Measurements from ENCODE around the gene PACS1.

Gene PACS1

DNA sequence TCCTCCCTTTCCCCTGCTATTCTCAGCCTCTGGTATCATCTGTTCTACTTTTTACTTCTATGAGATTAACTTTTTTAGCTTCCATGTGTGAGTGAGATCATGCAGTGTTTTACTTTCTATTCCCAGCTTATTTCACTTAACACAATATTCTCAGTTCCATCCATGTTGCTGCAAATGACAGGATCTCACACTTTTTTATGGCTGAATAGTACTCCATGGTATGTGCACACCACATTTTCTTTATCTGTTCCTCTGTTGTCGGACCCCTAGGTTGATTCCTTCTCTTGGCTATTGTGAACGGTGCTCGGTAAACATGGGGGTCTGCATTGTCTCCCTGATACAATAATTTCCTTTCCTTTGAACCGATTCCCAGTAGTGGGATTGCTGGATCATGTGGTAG lies 117.4 kb downstream of the PACS1 start:
- no peak for DNase-seq (ENCODE audit: low read depth)

DNA sequence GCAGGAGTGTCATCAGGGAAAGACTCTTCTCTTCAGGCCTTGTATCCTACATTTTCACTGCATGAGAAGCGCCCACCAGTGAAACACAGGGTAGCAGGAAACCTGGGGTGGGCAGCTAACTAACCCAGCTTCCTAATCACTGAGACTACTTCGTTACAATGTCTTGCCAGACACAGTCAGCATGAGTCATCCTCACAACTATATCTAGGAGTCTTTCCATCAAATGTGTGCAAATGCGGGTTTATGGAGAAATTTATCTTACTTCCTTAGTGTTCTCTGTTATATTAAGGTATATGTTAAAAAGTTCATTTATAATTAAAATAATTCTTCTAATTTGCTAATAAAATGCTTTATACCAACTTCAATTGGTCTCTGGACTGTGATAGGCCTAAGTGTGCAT lies 118.5 kb downstream of the PACS1 start:
- DNase-seq (ENCODE audit: low read depth) = no peak

DNA sequence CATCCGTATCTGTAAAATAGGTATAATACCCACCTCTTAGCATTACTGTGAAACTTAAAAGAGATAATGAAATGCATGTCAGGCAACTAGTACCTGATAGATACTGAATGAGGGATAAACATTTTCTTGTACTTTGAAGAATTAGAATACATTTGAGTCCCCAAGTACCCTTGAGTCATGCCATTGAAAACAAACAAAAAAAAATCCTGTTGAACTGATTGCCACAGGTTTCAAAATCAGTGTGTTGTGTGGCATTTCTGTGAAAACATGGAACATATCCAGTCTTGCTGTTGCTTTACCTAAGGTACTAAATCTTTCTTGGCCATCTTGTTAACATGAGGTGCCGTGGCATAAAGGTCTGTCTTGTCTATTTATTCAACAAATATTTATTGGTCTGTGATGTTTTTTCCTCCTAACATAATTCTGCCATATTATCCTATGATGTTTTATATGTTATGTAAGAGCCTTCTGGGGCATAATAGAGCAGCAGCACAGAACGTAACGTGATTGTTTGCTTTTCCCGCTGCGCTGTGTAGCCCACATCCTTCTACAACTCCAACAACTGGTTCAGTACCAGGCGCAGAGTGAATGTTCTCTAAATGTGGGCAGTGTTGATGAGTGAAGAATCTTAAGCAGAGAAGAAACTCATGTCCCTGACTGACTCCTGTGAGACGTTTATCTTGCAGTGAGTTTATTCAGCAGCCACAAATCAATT lies 119.1 kb downstream of the PACS1 start:
- DNase-seq (ENCODE audit: low read depth) = no peak

DNA sequence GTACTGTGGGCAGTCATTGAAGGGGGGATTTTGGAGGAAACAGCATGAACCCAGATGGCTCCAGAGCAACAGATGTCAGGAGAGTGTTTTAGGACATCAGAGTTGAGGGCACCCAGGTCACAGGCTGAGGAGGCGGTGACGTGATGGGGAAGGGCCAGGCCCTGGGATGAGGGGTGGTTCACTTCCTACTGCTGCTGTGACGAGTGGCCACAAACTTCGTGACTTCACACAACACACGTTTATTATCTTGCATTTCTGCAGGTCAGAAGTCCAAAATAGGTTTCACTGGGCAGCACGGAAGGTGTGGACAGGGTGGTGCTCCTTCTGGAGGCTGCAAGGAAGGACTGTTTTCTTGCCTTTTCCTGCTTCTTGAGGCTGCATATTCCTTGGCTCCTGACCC lies 120.7 kb downstream of the PACS1 start:
- no peak for DNase-seq (ENCODE audit: low read depth)

DNA sequence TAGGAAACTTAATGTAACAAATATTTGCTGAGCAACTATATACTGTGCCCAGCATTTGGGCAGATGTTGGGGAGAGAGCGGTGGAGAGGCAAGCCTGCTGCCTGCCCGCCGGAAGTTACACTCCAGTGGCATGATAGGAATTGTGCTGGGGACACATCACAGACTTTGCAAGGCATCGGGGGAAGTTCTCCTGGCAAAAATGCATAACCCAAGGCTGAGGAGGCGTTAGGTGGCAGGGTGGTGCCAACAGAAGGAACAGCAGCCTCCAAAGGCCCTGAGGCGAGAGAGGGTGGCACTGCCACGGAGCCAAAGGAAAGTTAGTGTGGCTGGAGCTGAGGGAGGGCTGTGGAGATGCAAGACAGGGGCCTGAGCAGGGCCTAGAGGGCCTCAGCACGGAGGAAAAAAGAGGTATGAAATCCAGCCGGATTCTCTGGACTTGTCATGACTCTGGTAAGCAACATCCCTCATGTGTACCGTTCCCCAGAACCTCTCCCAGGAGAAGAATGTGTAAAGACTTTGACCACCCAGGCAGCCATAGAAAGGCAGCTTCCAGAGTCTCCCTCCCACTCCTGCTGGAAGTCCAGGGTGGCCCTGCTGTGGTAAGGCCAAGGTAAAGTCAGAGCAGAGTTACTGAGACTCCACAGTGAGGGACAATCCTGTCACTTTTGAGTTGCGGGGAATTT lies 122.2 kb downstream of the PACS1 start:
- DNase-seq (ENCODE audit: low read depth) = no peak

DNA sequence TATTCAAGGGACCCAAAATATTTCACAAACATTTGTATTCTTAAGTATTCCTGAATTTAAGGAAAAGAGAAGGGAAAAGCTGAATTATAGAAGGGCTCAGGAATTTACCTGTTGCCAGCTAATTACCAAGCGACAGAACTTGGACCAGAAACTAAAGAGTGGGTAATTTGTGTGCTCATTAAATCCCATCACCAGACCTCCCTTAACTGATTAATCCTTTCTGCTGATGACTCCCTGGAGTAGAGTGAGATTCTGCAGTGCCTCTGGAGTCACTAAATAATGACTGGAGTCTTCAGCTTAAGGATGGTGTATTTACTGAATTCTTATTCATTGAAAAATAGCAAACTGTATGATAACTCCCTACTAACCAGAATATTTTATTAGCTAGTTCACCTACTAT lies 124.3 kb downstream of the PACS1 start:
- DNase-seq (ENCODE audit: low read depth) = no peak

DNA sequence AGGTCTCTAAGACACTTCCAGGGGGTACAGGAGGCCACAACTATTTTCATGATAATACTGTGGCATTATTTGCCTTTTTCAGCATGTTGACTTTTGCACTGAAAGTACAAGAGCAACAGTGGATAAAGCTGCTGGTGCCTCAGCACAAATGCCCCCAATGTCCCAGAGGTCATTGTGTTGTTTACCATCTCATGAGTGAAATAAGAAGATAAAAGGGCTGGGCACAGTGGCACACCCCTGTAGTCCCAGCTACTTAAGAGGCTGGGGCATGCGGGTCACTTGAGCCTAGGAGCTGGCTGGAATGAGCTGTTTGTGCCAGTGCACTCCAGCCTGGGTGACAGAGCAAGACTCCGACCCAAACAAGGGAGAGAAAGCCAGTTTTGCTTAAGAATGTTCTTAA lies 125.8 kb downstream of the PACS1 start:
- no peak for DNase-seq (ENCODE audit: low read depth)

DNA sequence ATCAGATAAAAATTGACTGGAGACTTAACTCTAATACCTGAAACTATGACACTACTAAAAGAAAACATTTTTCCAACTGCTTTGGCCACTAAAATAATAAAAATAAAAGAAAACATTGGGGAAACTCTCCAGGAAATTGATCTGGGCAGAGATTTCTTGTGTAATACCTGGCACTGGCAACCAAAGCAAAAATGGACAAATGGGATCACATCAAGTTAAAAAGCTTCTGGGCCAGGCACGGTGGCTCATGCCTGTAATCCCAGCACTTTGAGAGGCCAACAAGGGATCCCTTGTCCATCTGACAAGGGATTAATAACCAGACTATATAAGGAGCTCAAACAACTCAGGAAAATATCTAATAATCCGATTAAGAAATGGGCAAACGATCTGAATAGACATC lies 133.8 kb downstream of the PACS1 start:
- DNase-seq (ENCODE audit: low read depth) = no peak

DNA sequence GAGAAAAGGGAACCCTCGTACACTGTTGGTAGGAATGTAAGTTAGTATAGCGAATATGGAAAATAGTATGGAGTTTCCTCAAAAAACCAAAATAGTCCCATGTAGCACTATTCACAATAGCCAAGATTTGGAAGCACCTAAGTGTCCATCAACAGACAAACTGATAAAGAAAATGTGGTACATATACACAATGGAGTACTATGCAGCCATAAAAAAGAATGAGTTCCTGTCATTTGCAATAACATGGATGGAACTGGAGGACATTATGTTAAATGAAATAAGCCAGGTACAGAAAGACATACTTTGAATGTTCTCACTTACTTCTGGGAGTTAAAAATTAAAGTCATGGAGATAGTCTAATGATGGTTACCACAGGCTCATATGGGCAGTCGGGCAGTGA lies 134.3 kb downstream of the PACS1 start:
- DNase-seq (ENCODE audit: low read depth) = no peak

DNA sequence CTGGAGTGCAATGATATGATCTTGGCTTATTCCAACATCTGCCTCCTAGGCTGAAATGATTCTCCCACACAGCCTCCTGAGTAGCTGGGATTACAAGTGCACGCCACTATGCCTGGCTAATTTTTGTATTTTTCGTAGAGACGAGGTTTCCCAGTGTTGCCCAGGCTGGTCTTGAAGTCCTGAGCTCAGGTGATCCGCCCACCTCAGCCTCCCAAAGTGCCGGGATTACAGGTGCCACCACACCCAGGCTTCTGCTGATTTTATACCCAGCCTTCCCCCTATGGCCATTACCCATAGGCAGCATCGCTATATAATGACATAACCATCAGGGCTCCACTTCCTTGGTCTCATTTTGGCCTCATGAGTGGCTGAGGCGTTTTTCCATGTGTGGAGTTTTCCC lies 137.7 kb downstream of the PACS1 start:
- DNase-seq (ENCODE audit: low read depth) = no peak

DNA sequence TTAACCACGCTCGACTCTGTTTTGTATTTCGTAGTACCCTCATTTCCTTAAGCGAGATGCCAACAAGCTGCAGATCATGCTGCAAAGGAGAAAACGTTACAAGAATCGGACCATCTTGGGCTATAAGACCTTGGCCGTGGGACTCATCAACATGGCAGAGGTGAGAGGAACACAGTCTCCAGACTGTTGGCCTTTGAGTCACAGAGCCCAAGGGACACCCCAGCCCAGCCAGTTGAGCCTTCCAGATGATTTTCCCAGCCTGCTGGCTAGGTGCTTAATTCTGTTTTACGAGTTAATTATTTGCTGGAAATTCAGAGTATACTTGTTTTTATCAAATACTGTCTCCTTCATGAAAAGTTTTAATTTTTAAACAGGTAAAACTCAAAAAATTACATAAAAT lies 141.0 kb downstream of the PACS1 start:
- no peak for DNase-seq (ENCODE audit: low read depth)

DNA sequence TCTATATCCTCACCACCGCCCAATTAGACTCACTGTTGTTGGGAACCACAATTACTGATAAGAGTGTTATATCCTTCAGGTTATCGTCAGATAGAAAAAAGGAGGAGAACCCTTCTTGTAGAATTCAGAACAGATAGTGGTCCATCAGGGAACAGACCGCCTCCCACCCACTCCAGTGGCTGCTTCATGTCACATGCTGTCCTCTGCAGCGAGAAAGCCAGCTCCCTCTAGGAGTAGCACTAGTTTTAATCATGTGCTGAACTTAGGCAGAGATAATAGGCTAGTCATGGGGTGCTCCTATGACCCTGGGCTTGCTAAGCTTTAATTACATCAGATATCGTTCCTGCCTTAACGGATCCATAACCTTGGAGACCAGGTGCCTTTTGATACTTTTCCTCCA lies 146.8 kb downstream of the PACS1 start:
- no peak for DNase-seq (ENCODE audit: low read depth)

DNA sequence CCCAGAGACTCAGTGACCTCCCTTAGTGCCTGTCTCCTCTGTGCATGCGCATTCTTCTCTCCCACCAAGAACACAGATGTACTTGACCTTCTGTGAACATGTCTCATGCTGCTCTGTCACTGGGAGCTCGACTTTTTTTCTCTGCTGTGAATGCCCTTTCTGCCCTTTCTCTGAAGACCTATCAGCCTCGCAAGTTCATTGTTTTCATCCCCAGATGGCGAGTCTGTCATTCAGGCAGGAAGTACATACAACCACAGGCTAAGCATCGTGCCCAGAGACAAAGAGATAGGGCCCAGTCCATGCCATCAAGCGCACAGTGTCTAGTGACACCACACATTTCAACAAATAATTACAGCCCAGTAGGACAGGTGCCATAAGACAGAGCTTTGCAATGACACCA lies 148.0 kb downstream of the PACS1 start:
- peak; percentile 63 for DNase-seq (ENCODE audit: low read depth)

DNA sequence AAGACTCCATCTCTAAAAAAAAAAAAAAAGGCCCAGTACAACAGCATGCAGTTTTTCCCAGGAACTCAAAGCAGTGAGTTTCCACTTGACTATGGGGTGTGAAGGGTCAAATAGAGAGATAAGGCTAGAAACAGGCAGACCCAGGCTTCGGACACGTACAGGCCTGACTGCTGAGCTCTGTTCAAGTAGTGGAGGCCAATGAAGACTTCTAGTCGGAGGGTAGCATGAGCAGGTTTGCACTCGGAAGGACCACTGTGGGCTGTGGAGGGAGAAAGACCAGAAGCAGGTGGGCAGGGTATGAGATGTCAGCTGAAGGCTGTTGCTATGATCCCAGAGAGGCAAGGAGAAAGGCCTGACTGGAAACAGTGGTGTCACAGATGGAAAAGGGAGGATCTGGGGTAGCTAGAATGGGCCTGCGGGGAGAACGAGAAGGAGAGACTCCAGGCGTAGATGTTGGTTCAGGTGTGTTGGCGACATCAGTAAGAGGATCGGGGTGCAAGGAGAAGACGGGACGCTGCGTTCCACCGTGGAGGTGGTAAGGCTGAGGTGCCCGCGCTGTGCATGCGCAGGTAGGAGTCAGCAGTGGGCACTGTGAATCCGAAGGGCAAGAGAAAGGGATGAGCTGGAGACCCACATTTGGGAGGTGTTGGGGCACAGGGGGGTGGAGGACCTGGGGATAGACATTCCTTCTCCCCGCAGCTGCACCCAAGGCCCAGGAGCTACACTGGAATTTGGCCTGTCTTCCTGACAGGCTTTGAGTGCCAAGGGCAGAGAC lies 149.0 kb downstream of the PACS1 start:
- DNase-seq (ENCODE audit: low read depth) = no peak

DNA sequence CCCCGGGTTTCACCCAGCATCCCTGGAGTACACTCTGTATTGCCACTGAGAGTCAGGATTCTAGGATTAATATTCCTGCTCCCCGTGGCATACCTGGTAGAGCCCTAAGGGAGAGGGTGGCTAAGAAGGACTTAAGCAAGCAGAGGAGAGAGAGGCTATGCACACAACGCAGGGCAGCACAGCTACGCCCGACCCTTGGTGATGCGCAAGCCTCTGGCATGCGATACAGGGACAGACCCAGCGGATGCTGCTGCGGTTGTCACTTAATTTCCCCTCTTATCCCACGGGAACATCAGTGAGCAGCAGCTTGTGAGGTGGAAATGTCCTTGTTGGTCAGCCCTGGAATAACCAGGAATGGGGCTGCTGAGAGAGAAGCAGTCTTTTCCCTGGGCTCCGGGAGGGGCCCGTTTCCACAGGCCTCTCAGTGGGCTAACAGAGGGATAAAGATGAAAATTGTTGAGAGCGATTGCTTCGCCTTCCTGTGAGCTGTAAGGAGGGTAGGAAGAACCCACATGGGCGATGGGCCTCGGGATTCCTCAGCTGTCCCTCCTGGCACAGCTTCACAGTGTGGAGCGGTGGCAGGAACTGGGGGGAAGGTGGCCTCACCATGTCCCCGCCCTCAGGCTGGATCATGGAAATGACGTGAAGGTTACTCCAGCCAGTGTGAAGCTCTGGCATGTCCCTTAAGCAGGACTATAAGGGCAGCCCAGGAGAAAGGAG lies 149.9 kb downstream of the PACS1 start:
- DNase-seq (ENCODE audit: low read depth) = no peak

DNA sequence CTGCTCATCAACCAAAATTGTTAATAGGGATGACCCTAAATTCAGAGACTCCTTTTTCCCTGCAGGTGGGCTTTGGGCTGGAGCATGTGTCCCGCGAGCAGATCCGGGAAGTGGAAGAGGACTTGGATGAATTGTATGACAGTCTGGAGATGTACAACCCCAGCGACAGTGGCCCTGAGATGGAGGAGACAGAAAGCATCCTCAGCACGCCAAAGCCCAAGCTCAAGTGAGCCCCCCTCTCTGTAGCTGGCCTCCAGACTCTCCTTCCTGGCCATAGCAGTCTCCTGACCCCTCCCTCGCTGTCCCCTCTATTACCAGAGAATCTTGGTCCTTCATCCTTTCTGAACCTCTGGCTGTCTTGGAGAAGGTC lies 150.5 kb downstream of the PACS1 start:
- DNase-seq (ENCODE audit: low read depth) = no peak

DNA sequence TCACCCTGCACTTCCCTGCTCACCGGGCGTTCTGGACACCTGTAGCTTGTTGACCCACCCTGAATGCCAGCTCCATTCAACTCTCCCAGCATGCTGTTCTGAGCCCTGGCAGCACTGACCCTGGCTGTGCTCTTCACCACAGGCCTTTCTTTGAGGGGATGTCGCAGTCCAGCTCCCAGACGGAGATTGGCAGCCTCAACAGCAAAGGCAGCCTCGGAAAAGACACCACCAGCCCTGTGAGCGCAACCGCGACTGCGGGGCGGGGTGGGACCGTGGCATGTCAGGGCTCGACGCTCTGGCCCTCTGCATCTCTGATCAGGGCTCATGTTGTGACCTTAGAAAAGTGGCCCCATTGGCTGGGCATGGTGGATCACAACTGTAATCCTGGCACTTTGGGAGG lies 150.9 kb downstream of the PACS1 start:
- DNase-seq (ENCODE audit: low read depth) = no peak

DNA sequence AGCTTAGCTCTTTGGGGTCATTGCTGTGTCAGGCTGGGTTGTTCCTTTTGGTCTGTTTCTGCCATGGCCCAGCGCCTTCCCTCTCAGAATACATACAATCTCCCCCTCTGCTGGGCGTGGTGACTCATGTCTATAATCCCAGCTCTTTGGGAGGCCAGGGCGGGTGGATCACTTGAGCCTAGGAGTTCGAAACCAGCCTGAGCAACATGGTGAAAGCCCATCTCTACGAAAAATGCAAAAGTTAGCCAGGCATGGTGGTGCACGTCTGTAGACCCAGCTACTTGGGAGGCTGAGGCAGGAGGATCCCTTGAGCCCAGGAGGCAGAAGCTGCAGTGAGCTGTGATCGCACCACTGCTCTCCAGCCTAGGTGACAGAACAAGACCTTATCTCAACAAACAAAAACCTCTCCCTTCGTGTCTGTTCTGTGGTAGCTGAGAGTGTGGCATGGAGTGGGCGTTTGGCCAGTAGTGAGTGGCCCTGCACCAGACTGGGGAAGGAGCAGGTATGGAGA lies 151.7 kb downstream of the PACS1 start:
- DNase-seq (ENCODE audit: low read depth) = no peak

DNA sequence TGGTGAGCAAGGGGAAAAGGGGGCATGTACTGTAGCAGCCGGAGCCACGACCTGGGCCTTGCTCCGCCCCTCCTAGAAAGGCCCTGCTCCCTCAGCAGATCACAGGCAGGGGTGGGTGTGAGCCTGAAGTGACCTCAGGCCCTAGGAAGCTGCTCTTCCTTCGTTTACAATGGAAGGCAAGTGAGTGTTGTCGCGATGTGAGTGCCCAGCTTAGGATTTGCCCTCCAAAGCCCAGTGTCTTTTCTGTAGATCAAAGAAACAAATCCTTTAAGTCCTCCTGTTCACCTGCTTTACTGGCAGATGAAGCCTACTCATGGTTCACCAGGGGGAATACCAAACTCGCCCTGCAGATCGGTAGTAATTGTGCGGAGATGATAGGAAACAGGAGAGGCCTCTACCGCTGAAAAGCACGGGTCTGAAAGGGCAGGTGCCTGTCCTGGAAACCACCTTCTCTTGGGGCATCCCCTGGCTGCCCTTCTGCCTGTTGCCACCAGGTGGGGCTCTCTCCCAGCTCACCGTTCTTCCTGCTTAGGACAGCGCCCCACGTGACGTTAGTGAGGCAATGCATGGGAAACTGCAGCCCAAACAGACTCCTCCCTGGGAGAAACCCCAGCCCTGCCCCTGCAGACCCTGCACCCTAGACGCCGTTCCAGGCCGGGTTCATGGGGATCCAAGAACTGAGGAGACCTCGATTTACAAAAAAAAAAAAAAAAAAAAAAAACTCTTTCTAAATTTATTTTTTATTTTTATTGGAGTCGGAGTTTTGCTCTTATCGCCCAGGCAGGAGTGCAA lies 152.5 kb downstream of the PACS1 start:
- peak; percentile 91 for DNase-seq (ENCODE audit: low read depth)

DNA sequence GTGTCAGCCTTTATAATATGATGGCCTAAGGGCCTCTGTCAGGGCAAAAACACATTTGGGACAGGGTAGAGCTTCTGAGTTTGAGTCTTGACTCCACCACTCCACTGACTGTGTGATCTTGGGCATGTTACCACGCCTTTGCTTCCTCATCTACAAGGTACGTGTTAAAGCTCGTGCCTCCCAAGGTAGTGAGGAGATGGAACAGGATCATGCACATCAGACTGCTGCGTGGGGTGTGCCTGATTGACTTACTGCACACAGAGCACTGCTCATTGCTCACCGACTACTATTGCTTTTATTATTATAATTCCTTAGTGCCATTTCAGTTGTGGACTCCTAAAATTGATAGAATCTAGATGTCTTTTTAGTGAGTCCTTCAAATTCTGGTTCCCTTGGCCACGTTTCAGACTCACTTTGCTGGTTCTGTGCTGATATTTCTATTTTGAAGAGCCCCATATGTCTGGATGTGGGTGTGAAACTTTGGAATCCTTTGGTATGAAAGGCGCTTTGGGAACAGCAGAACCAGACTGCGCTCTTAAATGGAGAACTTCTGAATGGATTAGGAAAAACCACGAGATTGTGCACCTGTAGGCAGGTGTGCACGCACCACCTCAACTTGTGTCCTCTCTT lies 154.3 kb downstream of the PACS1 start:
- DNase-seq (ENCODE audit: low read depth) = no peak

DNA sequence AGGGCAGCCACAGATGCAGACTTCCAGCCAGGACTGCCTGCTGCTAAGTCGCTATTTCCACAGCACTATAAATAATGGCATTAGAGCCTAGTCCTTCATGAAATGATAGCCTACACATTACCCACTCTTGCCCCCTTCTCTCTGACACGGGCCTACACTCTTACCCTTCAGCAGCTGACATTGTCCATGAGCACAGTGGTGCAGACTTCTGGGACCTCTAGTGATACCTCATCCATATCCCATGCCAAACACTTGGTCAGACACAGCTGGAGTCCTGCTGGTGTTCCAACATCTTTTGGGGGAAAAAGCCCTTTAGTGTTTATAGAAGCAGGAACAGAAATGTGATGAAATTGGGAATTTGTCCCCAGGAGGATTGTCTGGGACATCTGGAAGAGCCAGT lies 155.0 kb downstream of the PACS1 start:
- DNase-seq (ENCODE audit: low read depth) = no peak
